CD8-positive, alpha-beta memory T cell (primary cell): ENCODE results near the gene IQSEC1. TPM values are rescaled to one million over a fixed set of nuclear protein-coding genes. Genes with fewer than 3 reads are reported as not detected.

Experiments
- CTCF ChIA-PET: fragments of 350-600 bp; sonication (Branson Sonifier 250); formaldehyde crosslinking; loops from one replicate; lab custom pipeline; 2021; ENCODE audit warnings: antibody characterized with exemption; lab: Charles Lee
- POLR2A ChIA-PET: fragments of 350-600 bp; sonication (Branson Sonifier 250); formaldehyde crosslinking; loops from one replicate; lab custom pipeline; 2021; ENCODE audit warnings: antibody characterized with exemption; lab: Charles Lee
- DNase-seq, 5 donors: peaks; one replicate each; pipeline versions ENCODE4 v3.0.0 to v3.0.0-alpha.2; 2020 to 2022; ENCODE audit warnings: mixed read lengths in 1 of 5
- H3K27ac ChIP-seq: one replicate; pipeline ENCODE4 v1.7.0; 2013; ENCODE audit warnings: low read depth, mild to moderate bottlenecking, low read length, moderate library complexity
- H3K27me3 ChIP-seq: 2 replicates; pipeline ENCODE4 v1.7.0; 2013; ENCODE audit warnings: low read length, mild to moderate bottlenecking; ENCODE audit not compliant: insufficient read depth, poor library complexity, severe bottlenecking
- H3K36me3 ChIP-seq: 2 replicates; pipeline ENCODE4 v1.7.0; 2013; ENCODE audit warnings: mild to moderate bottlenecking, low read length, moderate library complexity; ENCODE audit not compliant: insufficient read depth
- H3K4me1 ChIP-seq: 2 replicates; pipeline ENCODE4 v1.7.0; 2013; ENCODE audit warnings: mild to moderate bottlenecking, low read length, moderate library complexity; ENCODE audit not compliant: insufficient read depth
- H3K4me3 ChIP-seq: 2 replicates; pipeline ENCODE4 v1.7.0; 2013; ENCODE audit warnings: mild to moderate bottlenecking, low read length
- H3K9me3 ChIP-seq: 2 replicates; pipeline ENCODE4 v1.7.0; 2013; ENCODE audit warnings: mild to moderate bottlenecking, low read length
- H3K27ac Mint-ChIP-seq, 8 donors: one replicate each; pipeline ENCODE4 v1.8.0; 2020 to 2021; ENCODE audit warnings: mixed read lengths in 8 of 8, mild to moderate bottlenecking in 6 of 8, inconsistent platforms in 3 of 8, moderate library complexity in 3 of 8
- H3K27me3 Mint-ChIP-seq, 2 donors: one replicate each; pipeline ENCODE4 v1.8.0; 2020 to 2021; ENCODE audit warnings: mixed read lengths in 2 of 2, mild to moderate bottlenecking in 1 of 2, moderate library complexity in 1 of 2
- H3K36me3 Mint-ChIP-seq, 3 donors: one replicate each; pipeline ENCODE4 v1.8.0; 2020 to 2021; ENCODE audit warnings: mixed read lengths in 3 of 3, inconsistent platforms in 1 of 3, mild to moderate bottlenecking in 1 of 3
- H3K4me1 Mint-ChIP-seq, 3 donors: one replicate each; pipeline ENCODE4 v1.8.0; 2020 to 2021; ENCODE audit warnings: mixed read lengths in 3 of 3, inconsistent platforms in 1 of 3, mild to moderate bottlenecking in 1 of 3
- H3K4me3 Mint-ChIP-seq, 7 donors: one replicate each; pipeline ENCODE4 v1.8.0; 2020 to 2021; ENCODE audit warnings: mixed read lengths in 7 of 7, mild to moderate bottlenecking in 6 of 7, moderate library complexity in 4 of 7, inconsistent platforms in 2 of 7
- H3K9me3 Mint-ChIP-seq, 5 donors: one replicate each; pipeline ENCODE4 v1.8.0; 2020 to 2022; ENCODE audit warnings: mixed read lengths in 5 of 5, mild to moderate bottlenecking in 3 of 5, moderate library complexity in 2 of 5, inconsistent platforms in 1 of 5
- polyA plus RNA-seq: library from polyadenylated mRNA; unstranded; fragments of 300-500 nt; fragmentation: Illumina TruSeq; gene quantifications from one replicate; pipeline ENCODE4 v1.2.3, GENCODE V29; 2021
- total RNA-seq, 2 experiments: library from RNA; stranded (reverse); gene quantifications; one replicate each; pipeline ENCODE4 v1.2.3, GENCODE V29; 2021

Gene IQSEC1
- total and polyA plus RNA-seq, 3 experiments from 2014 or later: 18.5 to 33.7 (median 19.8) TPM

- H3K36me3 Mint-ChIP-seq: no peaks in the 10 kb centered on the region
- H3K4me1 Mint-ChIP-seq: peaks cover 19 to 23% (median 19%) of the 10 kb centered on the region in 3 donors
- POLR2A ChIA-PET: interaction anchor here (1.5 kb wide), 1 partner anchor 29 kb away, joined by 6 read pairs; no protein-coding TSS in a partner anchor
- peak overlapping the region; percentile 21 to 87 (median 48) for H3K27ac Mint-ChIP-seq
- H3K9me3 ChIP-seq: no peaks in the 10 kb centered on the region
- no peak overlapping the region for H3K27ac ChIP-seq
- CTCF ChIA-PET: no interaction called here
- no peak overlapping the region for H3K4me3 ChIP-seq
- H3K36me3 ChIP-seq: no peaks in the 10 kb centered on the region
- peaks cover 12% of the 10 kb centered on the region for H3K4me1 ChIP-seq
- H3K9me3 Mint-ChIP-seq: no peaks in the 10 kb centered on the region
- H3K4me3 Mint-ChIP-seq: peak overlapping the region in 2 of 7 donors; percentile 45 to 56
- H3K27me3 ChIP-seq: no peaks in the 10 kb centered on the region
- H3K27me3 Mint-ChIP-seq: peaks cover 0 to 4% of the 10 kb centered on the region in 2 donors
- peak in 4 of 5 donors; percentile 31 to 70 (median 56) for DNase-seq
Observed at GRCh38 chr3:13040361-13041074, 32.7 kb downstream of the IQSEC1 start.

- ChIA-PET CTCF (interaction anchor here (0.8 to 1.2 kb wide), 2 partner anchors 55 to 252 kb away, joined by 3 to 4 read pairs; no protein-coding TSS in a partner anchor), POLR2A (interaction anchor here (1.5 kb wide), 1 partner anchor 28 kb away, joined by 6 read pairs; no protein-coding TSS in a partner anchor)
- Histone ChIP-seq H3K36me3 (no peaks in the 10 kb centered on the region), H3K9me3 (no peaks in the 10 kb centered on the region), H3K27me3 (no peaks in the 10 kb centered on the region), H3K4me3 (no peak overlapping the region), H3K27ac (no peak overlapping the region), H3K4me1 (peaks cover 12% of the 10 kb centered on the region)
- Mint-ChIP-seq H3K9me3 (no peaks in the 10 kb centered on the region), H3K27ac (peak overlapping the region in 1 of 8 donors; percentile 21), H3K4me3 (no peak overlapping the region), H3K36me3 (no peaks in the 10 kb centered on the region), H3K4me1 (peaks cover 19 to 23% (median 19%) of the 10 kb centered on the region in 3 donors), H3K27me3 (peaks cover 0 to 4% of the 10 kb centered on the region in 2 donors)
- no peak for DNase-seq
Observed at GRCh38 chr3:13039213-13039896, 33.9 kb downstream of the IQSEC1 start.

GRCh38 chr3:13037458-13038117, 35.6 kb downstream of the IQSEC1 start:
- Histone ChIP-seq H3K4me3 (no peak overlapping the region), H3K9me3 (no peaks in the 10 kb centered on the region), H3K4me1 (peaks cover 12% of the 10 kb centered on the region), H3K27me3 (no peaks in the 10 kb centered on the region), H3K36me3 (no peaks in the 10 kb centered on the region), H3K27ac (no peak overlapping the region)
- Mint-ChIP-seq H3K36me3 (peaks cover 0 to 1% (median 0%) of the 10 kb centered on the region in 3 donors), H3K27ac (no peak overlapping the region), H3K4me1 (peaks cover 19% of the 10 kb centered on the region in 3 donors), H3K27me3 (peaks cover 0 to 2% of the 10 kb centered on the region in 2 donors), H3K9me3 (no peaks in the 10 kb centered on the region), H3K4me3 (no peak overlapping the region)
- DNase-seq: no peak
- ChIA-PET CTCF (no interaction called here), POLR2A (no interaction called here)

- H3K27ac ChIP-seq: no peak overlapping the region
- DNase-seq: no peak
- H3K27me3 Mint-ChIP-seq: peaks cover 0 to 2% of the 10 kb centered on the region in 2 donors
- H3K4me1 Mint-ChIP-seq: peaks cover 1 to 6% (median 2%) of the 10 kb centered on the region in 3 donors
- peak overlapping the region in 1 of 8 donors; percentile 64 for H3K27ac Mint-ChIP-seq
- no peaks in the 10 kb centered on the region for H3K36me3 ChIP-seq
- H3K9me3 Mint-ChIP-seq: no peaks in the 10 kb centered on the region
- no peaks in the 10 kb centered on the region for H3K27me3 ChIP-seq
- peaks cover under 1% of the 10 kb centered on the region for H3K4me1 ChIP-seq
- ChIA-PET CTCF (interaction anchor here (0.7 kb wide), 1 partner anchor 57 kb away, joined by 3 read pairs; no protein-coding TSS in a partner anchor), POLR2A (interaction anchor here (0.6 kb wide), 1 partner anchor 205 kb away, joined by 3 read pairs; no protein-coding TSS in a partner anchor)
- no peak overlapping the region for H3K4me3 Mint-ChIP-seq
- H3K9me3 ChIP-seq: no peaks in the 10 kb centered on the region
- peaks cover 0 to 1% (median 0%) of the 10 kb centered on the region in 3 donors for H3K36me3 Mint-ChIP-seq
- no peak overlapping the region for H3K4me3 ChIP-seq
Observed at GRCh38 chr3:13034861-13035260, 38.4 kb downstream of the IQSEC1 start.

GRCh38 chr3:13034109-13034800, 39.0 kb downstream of the IQSEC1 start:
- Mint-ChIP-seq H3K27ac (peak overlapping the region in 1 of 8 donors; percentile 58), H3K9me3 (no peaks in the 10 kb centered on the region), H3K4me3 (no peak overlapping the region), H3K36me3 (peaks cover 0 to 1% (median 0%) of the 10 kb centered on the region in 3 donors), H3K4me1 (peaks cover 0 to 3% (median 0%) of the 10 kb centered on the region in 3 donors), H3K27me3 (peaks cover 0 to 2% of the 10 kb centered on the region in 2 donors)
- CTCF ChIA-PET: interaction anchor here (0.7 kb wide), 1 partner anchor 58 kb away, joined by 3 read pairs; no protein-coding TSS in a partner anchor
- POLR2A ChIA-PET: interaction anchor here (0.6 kb wide), 1 partner anchor 206 kb away, joined by 3 read pairs; no protein-coding TSS in a partner anchor
- H3K27ac ChIP-seq: no peak overlapping the region
- H3K27me3 ChIP-seq: no peaks in the 10 kb centered on the region
- H3K4me1 ChIP-seq: no peaks in the 10 kb centered on the region
- DNase-seq: no peak
- H3K4me3 ChIP-seq: no peak overlapping the region
- H3K9me3 ChIP-seq: no peaks in the 10 kb centered on the region
- H3K36me3 ChIP-seq: no peaks in the 10 kb centered on the region

- Mint-ChIP-seq H3K27me3 (no peaks in the 10 kb centered on the region), H3K36me3 (peaks cover 0 to 1% (median 0%) of the 10 kb centered on the region in 3 donors), H3K4me3 (no peak overlapping the region), H3K9me3 (no peaks in the 10 kb centered on the region), H3K27ac (peak overlapping the region in 2 of 8 donors; percentile 29 to 66), H3K4me1 (peaks cover 0 to 3% (median 0%) of the 10 kb centered on the region in 3 donors)
- DNase-seq: no peak
- no peaks in the 10 kb centered on the region for H3K27me3 ChIP-seq
- no peaks in the 10 kb centered on the region for H3K4me1 ChIP-seq
- ChIA-PET POLR2A (no interaction called here), CTCF (no interaction called here)
- H3K9me3 ChIP-seq: no peaks in the 10 kb centered on the region
- no peak overlapping the region for H3K4me3 ChIP-seq
- no peaks in the 10 kb centered on the region for H3K36me3 ChIP-seq
- no peak overlapping the region for H3K27ac ChIP-seq
Observed at GRCh38 chr3:13032206-13032605, 41.0 kb downstream of the IQSEC1 start.

- POLR2A ChIA-PET: no interaction called here
- Mint-ChIP-seq H3K4me3 (no peak overlapping the region), H3K4me1 (peaks cover 0 to 3% (median 0%) of the 10 kb centered on the region in 3 donors), H3K27me3 (no peaks in the 10 kb centered on the region), H3K36me3 (peaks cover 0 to 1% (median 0%) of the 10 kb centered on the region in 3 donors), H3K9me3 (no peaks in the 10 kb centered on the region), H3K27ac (peak overlapping the region in 1 of 8 donors; percentile 29)
- no peaks in the 10 kb centered on the region for H3K27me3 ChIP-seq
- no peaks in the 10 kb centered on the region for H3K9me3 ChIP-seq
- no peak overlapping the region for H3K27ac ChIP-seq
- DNase-seq: no peak
- no peak overlapping the region for H3K4me3 ChIP-seq
- H3K36me3 ChIP-seq: no peaks in the 10 kb centered on the region
- no peaks in the 10 kb centered on the region for H3K4me1 ChIP-seq
- CTCF ChIA-PET: no interaction called here
Observed at GRCh38 chr3:13031621-13032020, 41.6 kb downstream of the IQSEC1 start.
